A549 (cell line): ENCODE measurements around the gene APCDD1. TPM values are rescaled to one million over a fixed set of nuclear protein-coding genes. Genes with fewer than 3 reads are reported as not detected.

Experiments used
- ATAC-seq, 2 experiments: fragments of 200-7000 bp in 1 of 2; fragments of >200 bp in 1 of 2; cut with Nextera tagmentation in 1 of 2; cut with Tn5 transposase in 1 of 2; 3 replicates each; pipeline versions ENCODE4 v1.8.0 to v1.9.1; 2018 to 2020; ENCODE audit warnings: mild to moderate bottlenecking in 1 of 2, moderate library complexity in 1 of 2
- CTCF ChIA-PET: fragments of 300-600 bp; sonication (Branson Sonifier 250); formaldehyde crosslinking; extraction: SDS; loops from one replicate; lab custom pipeline; 2021; ENCODE audit warnings: antibody characterized with exemption, inconsistent platforms; lab: Yijun Ruan, JAX
- POLR2A ChIA-PET: fragments of 350-600 bp; formaldehyde crosslinking; extraction: SDS; loops from one replicate; lab custom pipeline; 2021; ENCODE audit warnings: antibody characterized with exemption, inconsistent platforms; lab: Yijun Ruan, JAX
- DNase-seq, 2 experiments: peaks; one replicate each; pipeline versions ENCODE4 v3.0.0 to v3.0.0-alpha.2; 2011 to 2016; ENCODE audit warnings: low read depth in 1 of 2, low spot score in 1 of 2
- FAIRE-seq: peaks from 2 replicates; lab custom pipeline; 2011; peaks lifted over from hg19 to GRCh38; lab: Jason Lieb, UNC
- H3K27ac ChIP-seq, 2 experiments: fragments of >200 bp; sonication (Bioruptor Twin); formaldehyde crosslinking; 3 replicates each; pipeline ENCODE4 v1.5.1; 2016 to 2017
- H3K4me1 ChIP-seq: fragments of >200 bp; sonication (Bioruptor Twin); formaldehyde crosslinking; 3 replicates; pipeline ENCODE4 v1.6.1; 2016
- H3K4me2 ChIP-seq: fragments of >200 bp; sonication (Bioruptor Twin); formaldehyde crosslinking; 3 replicates; pipeline ENCODE4 v1.6.1; 2016
- H3K4me3 ChIP-seq: fragments of >200 bp; sonication (Bioruptor Twin); formaldehyde crosslinking; 3 replicates; pipeline ENCODE4 v1.5.1; 2016
- H3K9me3 ChIP-seq: fragments of >200 bp; sonication (Bioruptor Twin); formaldehyde crosslinking; 3 replicates; pipeline ENCODE4 v1.6.1; 2016
- BHLHE40 ChIP-seq: IDR thresholded peaks from 2 replicates; pipeline ENCODE4 v1.6.1; 2012; ENCODE audit warnings: low read depth, low read length, inconsistent platforms
- CBX8 ChIP-seq: fragments of 200-600 bp; sonication (generic); IDR thresholded peaks from 2 replicates; pipeline ENCODE4 v1.6.1; 2016
- CEBPB ChIP-seq, 2 experiments: fragments of >200 bp in 1 of 2; sonication (Bioruptor Twin) in 1 of 2; formaldehyde crosslinking in 1 of 2; IDR thresholded peaks; 2 replicates each; pipeline ENCODE4 v1.6.1; 2012 to 2016
- CHD2 ChIP-seq: fragments of 150-350 bp; IDR thresholded peaks from 2 replicates; pipeline ENCODE4 v1.6.1; 2014; ENCODE audit warnings: low read length; ENCODE audit not compliant: partially characterized antibody
- CHD4 ChIP-seq: fragments of 200-600 bp; sonication (generic); IDR thresholded peaks from 2 replicates; pipeline ENCODE4 v1.6.1; 2016; ENCODE audit warnings: antibody characterized with exemption, mild to moderate bottlenecking, borderline replicate concordance
- EHF ChIP-seq: fragments of 250-450 bp; sonication (Bioruptor Pico); IDR thresholded peaks from 2 replicates; pipeline ENCODE4 v1.5.0; 2020; ENCODE audit warnings: mild to moderate bottlenecking
- EP300 ChIP-seq, 2 experiments: fragments of >200 bp; sonication (Bioruptor Twin); formaldehyde crosslinking; IDR thresholded peaks; 2 replicates in 1 of 2; 3 replicates in 1 of 2; pipeline ENCODE4 v1.6.1; 2016 to 2017
- ESRRA ChIP-seq: fragments of 150-350 bp; IDR thresholded peaks from 2 replicates; pipeline ENCODE4 v1.6.1; 2014; ENCODE audit warnings: mild to moderate bottlenecking, low read length, borderline replicate concordance
- FOSB ChIP-seq: fragments of 250-450 bp; sonication (Bioruptor Pico); IDR thresholded peaks from 2 replicates; pipeline ENCODE4 v1.5.0; 2020; ENCODE audit warnings: mild to moderate bottlenecking, moderate library complexity
- FOSL2 ChIP-seq, 2 experiments: fragments of 450-650 bp in 1 of 2; fragments of >200 bp in 1 of 2; sonication (Bioruptor Twin) in 1 of 2; formaldehyde crosslinking; IDR thresholded peaks; 2 replicates each; pipeline versions ENCODE4 v1.5.0 to v1.6.1; 2016 to 2020; ENCODE audit warnings: mild to moderate bottlenecking in 1 of 2, moderate library complexity in 1 of 2
- GATA3 ChIP-seq: IDR thresholded peaks from 2 replicates; pipeline ENCODE4 v1.6.1; 2012; ENCODE audit warnings: borderline replicate concordance
- HDAC2 ChIP-seq: fragments of 200-600 bp; sonication (generic); IDR thresholded peaks from 2 replicates; pipeline ENCODE4 v1.6.1; 2016
- HOXA7 ChIP-seq: fragments of 250-450 bp; sonication (Bioruptor Pico); IDR thresholded peaks from 2 replicates; pipeline ENCODE4 v1.5.0; 2020; ENCODE audit warnings: mild to moderate bottlenecking, moderate library complexity
- HOXB13 ChIP-seq: fragments of 250-450 bp; sonication (Bioruptor Pico); IDR thresholded peaks from 2 replicates; pipeline ENCODE4 v1.5.0; 2020; ENCODE audit warnings: low read depth, mild to moderate bottlenecking, moderate library complexity
- JUN ChIP-seq, 2 experiments: fragments of >200 bp; sonication (Bioruptor Twin); formaldehyde crosslinking; IDR thresholded peaks; 2 replicates in 1 of 2; 3 replicates in 1 of 2; pipeline ENCODE4 v1.6.1; 2016 to 2017
- JUNB ChIP-seq: fragments of >200 bp; sonication (Bioruptor Twin); formaldehyde crosslinking; IDR thresholded peaks from 2 replicates; pipeline ENCODE4 v1.6.1; 2016
- KDM5A ChIP-seq: fragments of 200-600 bp; sonication (generic); IDR thresholded peaks from 2 replicates; pipeline ENCODE4 v1.6.1; 2016; ENCODE audit warnings: antibody characterized with exemption, mild to moderate bottlenecking
- NPAS2 ChIP-seq: fragments of 250-450 bp; sonication (Bioruptor Pico); IDR thresholded peaks from 2 replicates; pipeline ENCODE4 v1.8.0; 2022; ENCODE audit warnings: mild to moderate bottlenecking, moderate library complexity, borderline replicate concordance
- NR3C1 ChIP-seq: fragments of >200 bp; sonication (Bioruptor Twin); formaldehyde crosslinking; IDR thresholded peaks from 3 replicates; pipeline ENCODE4 v1.6.1; 2017
- POLR2A ChIP-seq: IDR thresholded peaks from 2 replicates; pipeline ENCODE4 v1.6.1; 2012; ENCODE audit warnings: mild to moderate bottlenecking, low read length
- POLR2AphosphoS2 ChIP-seq: conservative IDR thresholded peaks from 2 replicates; pipeline ENCODE4 v1.6.1; 2012; ENCODE audit warnings: low read length, improper control_type of control experiment, inconsistent platforms
- RAD21 ChIP-seq, 2 experiments: fragments of >200 bp in 1 of 2; sonication (Bioruptor Twin) in 1 of 2; formaldehyde crosslinking in 1 of 2; IDR thresholded peaks in 1 of 2; conservative IDR thresholded peaks in 1 of 2; 2 replicates in 1 of 2; 3 replicates in 1 of 2; pipeline ENCODE4 v1.6.1; 2012 to 2018; ENCODE audit warnings: inconsistent platforms in 1 of 2
- RFX5 ChIP-seq: fragments of 450-650 bp; IDR thresholded peaks from 2 replicates; pipeline ENCODE4 v1.7.1; 2014; ENCODE audit warnings: antibody characterized with exemption, mild to moderate bottlenecking, moderate library complexity
- SMC3 ChIP-seq: fragments of >200 bp; sonication (Bioruptor Twin); formaldehyde crosslinking; IDR thresholded peaks from 3 replicates; pipeline ENCODE4 v1.6.1; 2018; ENCODE audit warnings: inconsistent platforms
- TP53 ChIP-seq: fragments of 250-450 bp; sonication (Bioruptor Pico); IDR thresholded peaks from 2 replicates; pipeline ENCODE4 v1.5.0; 2021; ENCODE audit warnings: mild to moderate bottlenecking, moderate library complexity
- ZC3H11A ChIP-seq: fragments of 450-650 bp; IDR thresholded peaks from 2 replicates; pipeline ENCODE4 v1.6.1; 2014; ENCODE audit warnings: antibody characterized with exemption, mild to moderate bottlenecking
- WGBS: methylation state at CpG from one replicate; pipeline ENCODE4 v1.1.6; 2017; ENCODE audit errors: missing lambda C conversion rate; 5-methylcytosine and 5-hydroxymethylcytosine counted together
- polyA plus RNA-seq, 4 experiments: library from polyadenylated mRNA; depleted of rRNA in 3 of 4; stranded (reverse); fragments of >200 nt; fragmentation: RNase III in 1 of 4; extraction: RNeasy Plus Mini Kit Qiagen cat#74134 plus additional on column Dnase treatment in 1 of 4; gene quantifications; 2 replicates in 3 of 4; 3 replicates in 1 of 4; pipeline ENCODE4 v1.2.3, GENCODE V29; 2011 to 2017
- TF ChIP-seq, protein P1 (sequence below): fragments of 250-450 bp; sonication (Bioruptor Pico); IDR thresholded peaks from 2 replicates; pipeline ENCODE4 v1.5.0; 2020; ENCODE audit warnings: low read depth, mild to moderate bottlenecking, moderate library complexity
- TF ChIP-seq, protein P2 (sequence below): fragments of 200-600 bp; sonication (generic); IDR thresholded peaks from 2 replicates; pipeline ENCODE4 v1.6.1; 2016; ENCODE audit warnings: antibody characterized with exemption, mild to moderate bottlenecking, moderate library complexity
- TF ChIP-seq, protein P3 (sequence below): fragments of 250-450 bp; sonication (Bioruptor Pico); IDR thresholded peaks from 2 replicates; pipeline ENCODE4 v1.5.0; 2021; ENCODE audit warnings: mild to moderate bottlenecking, moderate library complexity, borderline replicate concordance
- TF ChIP-seq, protein P4 (sequence below): fragments of >200 bp; sonication (Bioruptor Twin); formaldehyde crosslinking; IDR thresholded peaks from 3 replicates; pipeline ENCODE4 v1.5.1; 2016
- TF ChIP-seq, protein P5 (sequence below): IDR thresholded peaks from 2 replicates; pipeline ENCODE4 v1.6.1; 2012; ENCODE audit warnings: low read depth, borderline replicate concordance

The APCDD1 gene
- polyA plus RNA-seq, 2 of the 4 experiments (the other 2 are of a cell fraction) = not detected

DNA sequence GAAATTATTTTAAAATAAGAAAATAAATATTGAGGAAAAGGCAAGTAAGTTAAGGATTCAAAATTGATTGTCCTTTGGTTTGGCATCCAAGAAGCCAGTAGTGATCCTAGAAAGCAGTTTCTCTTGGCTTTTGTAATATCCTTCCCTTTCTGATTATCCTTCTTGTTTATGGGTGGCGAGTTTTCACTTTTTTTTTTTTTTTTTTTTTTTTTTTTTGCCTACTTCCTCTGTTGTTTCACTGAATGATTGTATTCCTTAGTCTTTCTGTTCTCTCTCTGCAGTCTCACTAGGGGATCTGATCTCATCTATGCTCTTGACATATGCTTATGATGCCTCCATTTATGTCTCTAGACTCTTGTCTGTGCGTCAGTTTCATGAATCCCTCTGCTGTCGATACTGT lies 75.6 kb downstream of the APCDD1 start:
- FAIRE-seq = no peak

DNA sequence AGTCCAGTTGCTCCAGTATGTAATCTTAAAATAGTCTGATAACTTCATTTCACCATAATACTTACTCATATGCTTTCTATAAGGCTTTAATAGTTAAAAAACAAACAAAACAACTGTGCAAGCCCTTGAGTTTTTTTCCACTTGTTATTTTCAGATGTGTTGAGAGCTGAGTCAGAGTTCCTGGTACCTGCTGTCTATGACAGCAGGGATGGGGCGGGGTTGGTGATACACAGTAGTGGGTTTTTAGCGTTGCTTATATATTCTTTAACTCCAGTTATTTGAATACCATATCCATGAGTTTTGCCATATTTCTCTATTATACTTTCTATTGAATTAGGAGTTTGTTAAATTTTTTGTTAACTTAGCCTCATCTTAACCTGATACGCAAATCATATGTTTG lies 76.4 kb downstream of the APCDD1 start:
- 77% methylated on average over 3 of the region's 3 CpGs for WGBS
- CTCF ChIA-PET = interaction anchor here (0.9 kb wide), 1 partner anchor 11 kb away, joined by 4 read pairs; no protein-coding TSS in a partner anchor
- FAIRE-seq = no peak
- Histone ChIP-seq H3K4me2 (peak overlapping the region; percentile 28; the same call in 2 of the 3 replicates), H3K4me1 (peaks cover 12% of the 10 kb centered on the region; the same call in 2 of the 3 replicates), H3K27ac (no peak overlapping the region), H3K4me3 (no peak overlapping the region), H3K9me3 (no peaks in the 10 kb centered on the region)
- POLR2A ChIA-PET = no interaction called here
- TF ChIP-seq HDAC2 (no peak), NPAS2 (CRISPR knock-in tag) (no peak), HOXA7 (CRISPR knock-in tag) (no peak), BHLHE40 (no peak), ESRRA (no peak), NR3C1 (no peak), JUNB (no peak), CHD4 (no peak), SMC3 (no peak), EP300 (IDR thresholded peaks at IDR 0.05) (no peak), CBX8 (no peak), HOXB13 (no peak), FOSL2 (IDR thresholded peaks at IDR 0.05) (no peak), FOSL2 (CRISPR knock-in tag; IDR thresholded peaks at IDR 0.05) (no peak; the same call in 1 of the 2 replicates), FOSB (no peak), TP53 (CRISPR knock-in tag) (no peak)
- TF ChIP-seq, protein P1, sequence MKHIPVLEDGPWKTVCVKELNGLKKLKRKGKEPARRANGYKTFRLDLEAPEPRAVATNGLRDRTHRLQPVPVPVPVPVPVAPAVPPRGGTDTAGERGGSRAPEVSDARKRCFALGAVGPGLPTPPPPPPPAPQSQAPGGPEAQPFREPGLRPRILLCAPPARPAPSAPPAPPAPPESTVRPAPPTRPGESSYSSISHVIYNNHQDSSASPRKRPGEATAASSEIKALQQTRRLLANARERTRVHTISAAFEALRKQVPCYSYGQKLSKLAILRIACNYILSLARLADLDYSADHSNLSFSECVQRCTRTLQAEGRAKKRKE (CRISPR knock-in tag) = no peak
- TF ChIP-seq, protein P2, sequence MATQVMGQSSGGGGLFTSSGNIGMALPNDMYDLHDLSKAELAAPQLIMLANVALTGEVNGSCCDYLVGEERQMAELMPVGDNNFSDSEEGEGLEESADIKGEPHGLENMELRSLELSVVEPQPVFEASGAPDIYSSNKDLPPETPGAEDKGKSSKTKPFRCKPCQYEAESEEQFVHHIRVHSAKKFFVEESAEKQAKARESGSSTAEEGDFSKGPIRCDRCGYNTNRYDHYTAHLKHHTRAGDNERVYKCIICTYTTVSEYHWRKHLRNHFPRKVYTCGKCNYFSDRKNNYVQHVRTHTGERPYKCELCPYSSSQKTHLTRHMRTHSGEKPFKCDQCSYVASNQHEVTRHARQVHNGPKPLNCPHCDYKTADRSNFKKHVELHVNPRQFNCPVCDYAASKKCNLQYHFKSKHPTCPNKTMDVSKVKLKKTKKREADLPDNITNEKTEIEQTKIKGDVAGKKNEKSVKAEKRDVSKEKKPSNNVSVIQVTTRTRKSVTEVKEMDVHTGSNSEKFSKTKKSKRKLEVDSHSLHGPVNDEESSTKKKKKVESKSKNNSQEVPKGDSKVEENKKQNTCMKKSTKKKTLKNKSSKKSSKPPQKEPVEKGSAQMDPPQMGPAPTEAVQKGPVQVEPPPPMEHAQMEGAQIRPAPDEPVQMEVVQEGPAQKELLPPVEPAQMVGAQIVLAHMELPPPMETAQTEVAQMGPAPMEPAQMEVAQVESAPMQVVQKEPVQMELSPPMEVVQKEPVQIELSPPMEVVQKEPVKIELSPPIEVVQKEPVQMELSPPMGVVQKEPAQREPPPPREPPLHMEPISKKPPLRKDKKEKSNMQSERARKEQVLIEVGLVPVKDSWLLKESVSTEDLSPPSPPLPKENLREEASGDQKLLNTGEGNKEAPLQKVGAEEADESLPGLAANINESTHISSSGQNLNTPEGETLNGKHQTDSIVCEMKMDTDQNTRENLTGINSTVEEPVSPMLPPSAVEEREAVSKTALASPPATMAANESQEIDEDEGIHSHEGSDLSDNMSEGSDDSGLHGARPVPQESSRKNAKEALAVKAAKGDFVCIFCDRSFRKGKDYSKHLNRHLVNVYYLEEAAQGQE = no peak
- no peak for DNase-seq
- ATAC-seq = no peak

More for the DNA sequence above, 75.6 kb downstream of the APCDD1 start:
- Histone ChIP-seq H3K4me1 (peaks cover 12% of the 10 kb centered on the region; the same call in 2 of the 3 replicates), H3K4me2 (no peak overlapping the region), H3K27ac (no peak overlapping the region), H3K4me3 (no peak overlapping the region)
- WGBS = 87% methylated on average over 3 of the region's 3 CpGs
- DNase-seq (no peak), ATAC-seq (no peak)
- ChIA-PET CTCF (no interaction called here), POLR2A (no interaction called here)
- TF ChIP-seq, protein P3, sequence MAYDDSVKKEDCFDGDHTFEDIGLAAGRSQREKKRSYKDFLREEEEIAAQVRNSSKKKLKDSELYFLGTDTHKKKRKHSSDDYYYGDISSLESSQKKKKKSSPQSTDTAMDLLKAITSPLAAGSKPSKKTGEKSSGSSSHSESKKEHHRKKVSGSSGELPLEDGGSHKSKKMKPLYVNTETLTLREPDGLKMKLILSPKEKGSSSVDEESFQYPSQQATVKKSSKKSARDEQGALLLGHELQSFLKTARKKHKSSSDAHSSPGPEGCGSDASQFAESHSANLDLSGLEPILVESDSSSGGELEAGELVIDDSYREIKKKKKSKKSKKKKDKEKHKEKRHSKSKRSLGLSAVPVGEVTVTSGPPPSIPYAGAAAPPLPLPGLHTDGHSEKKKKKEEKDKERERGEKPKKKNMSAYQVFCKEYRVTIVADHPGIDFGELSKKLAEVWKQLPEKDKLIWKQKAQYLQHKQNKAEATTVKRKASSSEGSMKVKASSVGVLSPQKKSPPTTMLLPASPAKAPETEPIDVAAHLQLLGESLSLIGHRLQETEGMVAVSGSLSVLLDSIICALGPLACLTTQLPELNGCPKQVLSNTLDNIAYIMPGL (CRISPR knock-in tag) = no peak
- no peak for TF ChIP-seq KDM5A
- no peak for TF ChIP-seq ZC3H11A
- no peak for TF ChIP-seq POLR2A
- TF ChIP-seq CEBPB (IDR thresholded peaks at IDR 0.05) = no peak
- TF ChIP-seq, protein P4, sequence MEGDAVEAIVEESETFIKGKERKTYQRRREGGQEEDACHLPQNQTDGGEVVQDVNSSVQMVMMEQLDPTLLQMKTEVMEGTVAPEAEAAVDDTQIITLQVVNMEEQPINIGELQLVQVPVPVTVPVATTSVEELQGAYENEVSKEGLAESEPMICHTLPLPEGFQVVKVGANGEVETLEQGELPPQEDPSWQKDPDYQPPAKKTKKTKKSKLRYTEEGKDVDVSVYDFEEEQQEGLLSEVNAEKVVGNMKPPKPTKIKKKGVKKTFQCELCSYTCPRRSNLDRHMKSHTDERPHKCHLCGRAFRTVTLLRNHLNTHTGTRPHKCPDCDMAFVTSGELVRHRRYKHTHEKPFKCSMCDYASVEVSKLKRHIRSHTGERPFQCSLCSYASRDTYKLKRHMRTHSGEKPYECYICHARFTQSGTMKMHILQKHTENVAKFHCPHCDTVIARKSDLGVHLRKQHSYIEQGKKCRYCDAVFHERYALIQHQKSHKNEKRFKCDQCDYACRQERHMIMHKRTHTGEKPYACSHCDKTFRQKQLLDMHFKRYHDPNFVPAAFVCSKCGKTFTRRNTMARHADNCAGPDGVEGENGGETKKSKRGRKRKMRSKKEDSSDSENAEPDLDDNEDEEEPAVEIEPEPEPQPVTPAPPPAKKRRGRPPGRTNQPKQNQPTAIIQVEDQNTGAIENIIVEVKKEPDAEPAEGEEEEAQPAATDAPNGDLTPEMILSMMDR = no peak
- TF ChIP-seq HOXA7 (CRISPR knock-in tag) = no peak
- no peak for TF ChIP-seq CHD2
- no peak for TF ChIP-seq BHLHE40
- no peak for TF ChIP-seq GATA3
- no peak for TF ChIP-seq RAD21 (conservative IDR thresholded peaks at IDR 0.05 in 1 of 2, IDR thresholded peaks at IDR 0.05 in 1 of 2)
- no peak for TF ChIP-seq EHF (CRISPR knock-in tag)
- no peak for TF ChIP-seq CHD4
- TF ChIP-seq, protein P5, sequence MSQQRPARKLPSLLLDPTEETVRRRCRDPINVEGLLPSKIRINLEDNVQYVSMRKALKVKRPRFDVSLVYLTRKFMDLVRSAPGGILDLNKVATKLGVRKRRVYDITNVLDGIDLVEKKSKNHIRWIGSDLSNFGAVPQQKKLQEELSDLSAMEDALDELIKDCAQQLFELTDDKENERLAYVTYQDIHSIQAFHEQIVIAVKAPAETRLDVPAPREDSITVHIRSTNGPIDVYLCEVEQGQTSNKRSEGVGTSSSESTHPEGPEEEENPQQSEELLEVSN = no peak
- no peak for TF ChIP-seq POLR2AphosphoS2
- TF ChIP-seq JUNB = no peak
- TF ChIP-seq JUN (IDR thresholded peaks at IDR 0.05) = no peak
- no peak for TF ChIP-seq FOSB
- TF ChIP-seq RFX5 = no peak
- TF ChIP-seq, protein P1 (CRISPR knock-in tag) = no peak
- TF ChIP-seq, all 56 proteins: peak for 0
- no peaks in the 10 kb centered on the region for H3K9me3 ChIP-seq
